Middle frontal gyrus (tissue), 1 donor: Measurements from ENCODE around the gene HMCN1.
"Not testable (repeated sequence)": the region's sequence is repeated elsewhere in the genome, so short reads cannot be mapped to it uniquely, and the experiment has no call there.

Experiments
- DNase-seq: peaks from one replicate; pipeline ENCODE4 v3.0.0-alpha.2; 2015; ENCODE audit warnings: low spot score; ENCODE audit errors: extremely low spot score

Gene HMCN1

GRCh38 chr1:185849014-185849413, 114.8 kb downstream of the HMCN1 start:
- no peak for DNase-seq

GRCh38 chr1:185850366-185850765, 116.2 kb downstream of the HMCN1 start:
- no peak for DNase-seq

GRCh38 chr1:185853739-185854138, 119.5 kb downstream of the HMCN1 start:
- no peak for DNase-seq

- DNase-seq, result no peak
These were observed 122.3 kb downstream of the HMCN1 start for GRCh38 chr1:185856482-185856881.

GRCh38 chr1:185857442-185857841, 123.3 kb downstream of the HMCN1 start:
- DNase-seq, result no peak

GRCh38 chr1:185860311-185860710, 126.1 kb downstream of the HMCN1 start:
- DNase-seq, result no peak

- no peak for DNase-seq
These were observed 126.7 kb downstream of the HMCN1 start for GRCh38 chr1:185860859-185861258.

- DNase-seq, result no peak
These were observed 127.4 kb downstream of the HMCN1 start for GRCh38 chr1:185861630-185862029.

GRCh38 chr1:185862235-185862634, 128.0 kb downstream of the HMCN1 start:
- DNase-seq, result no peak

- DNase-seq, result no peak
These were observed 130.1 kb downstream of the HMCN1 start for GRCh38 chr1:185864331-185864730.

- no peak for DNase-seq
These were observed 130.8 kb downstream of the HMCN1 start for GRCh38 chr1:185864889-185865517.

GRCh38 chr1:185869590-185869989, 135.4 kb downstream of the HMCN1 start:
- no peak for DNase-seq

- no peak for DNase-seq
These were observed 137.5 kb downstream of the HMCN1 start for GRCh38 chr1:185871627-185872150.

GRCh38 chr1:185874246-185874645, 140.1 kb downstream of the HMCN1 start:
- no peak for DNase-seq

GRCh38 chr1:185880330-185880729, 146.1 kb downstream of the HMCN1 start:
- DNase-seq, result no peak

GRCh38 chr1:185880779-185881333, 146.7 kb downstream of the HMCN1 start:
- no peak for DNase-seq

GRCh38 chr1:185886046-185886445, 151.9 kb downstream of the HMCN1 start:
- DNase-seq, result no peak

- no peak for DNase-seq
These were observed 152.5 kb downstream of the HMCN1 start for GRCh38 chr1:185886671-185887070.

GRCh38 chr1:185892831-185893403, 158.7 kb downstream of the HMCN1 start:
- DNase-seq, result not testable (repeated sequence)

- DNase-seq, result no peak
These were observed 160.6 kb downstream of the HMCN1 start for GRCh38 chr1:185894791-185895190.

GRCh38 chr1:185895208-185895900, 161.2 kb downstream of the HMCN1 start:
- no peak for DNase-seq

GRCh38 chr1:185896863-185897262, 162.7 kb downstream of the HMCN1 start:
- no peak for DNase-seq
